Measurements from ENCODE around the gene EVC2. TPM values are rescaled to one million over a fixed set of nuclear protein-coding genes. Genes with fewer than 3 reads are reported as not detected.

EVC2 gene
- total and polyA plus RNA-seq, 10 of the 15 experiments (the other 5 are each of a cell fraction or from before 2014, with no cell fraction given), result 0.34 to 10.4 (median 5.6) TPM

- TF ChIP-seq, protein P1, sequence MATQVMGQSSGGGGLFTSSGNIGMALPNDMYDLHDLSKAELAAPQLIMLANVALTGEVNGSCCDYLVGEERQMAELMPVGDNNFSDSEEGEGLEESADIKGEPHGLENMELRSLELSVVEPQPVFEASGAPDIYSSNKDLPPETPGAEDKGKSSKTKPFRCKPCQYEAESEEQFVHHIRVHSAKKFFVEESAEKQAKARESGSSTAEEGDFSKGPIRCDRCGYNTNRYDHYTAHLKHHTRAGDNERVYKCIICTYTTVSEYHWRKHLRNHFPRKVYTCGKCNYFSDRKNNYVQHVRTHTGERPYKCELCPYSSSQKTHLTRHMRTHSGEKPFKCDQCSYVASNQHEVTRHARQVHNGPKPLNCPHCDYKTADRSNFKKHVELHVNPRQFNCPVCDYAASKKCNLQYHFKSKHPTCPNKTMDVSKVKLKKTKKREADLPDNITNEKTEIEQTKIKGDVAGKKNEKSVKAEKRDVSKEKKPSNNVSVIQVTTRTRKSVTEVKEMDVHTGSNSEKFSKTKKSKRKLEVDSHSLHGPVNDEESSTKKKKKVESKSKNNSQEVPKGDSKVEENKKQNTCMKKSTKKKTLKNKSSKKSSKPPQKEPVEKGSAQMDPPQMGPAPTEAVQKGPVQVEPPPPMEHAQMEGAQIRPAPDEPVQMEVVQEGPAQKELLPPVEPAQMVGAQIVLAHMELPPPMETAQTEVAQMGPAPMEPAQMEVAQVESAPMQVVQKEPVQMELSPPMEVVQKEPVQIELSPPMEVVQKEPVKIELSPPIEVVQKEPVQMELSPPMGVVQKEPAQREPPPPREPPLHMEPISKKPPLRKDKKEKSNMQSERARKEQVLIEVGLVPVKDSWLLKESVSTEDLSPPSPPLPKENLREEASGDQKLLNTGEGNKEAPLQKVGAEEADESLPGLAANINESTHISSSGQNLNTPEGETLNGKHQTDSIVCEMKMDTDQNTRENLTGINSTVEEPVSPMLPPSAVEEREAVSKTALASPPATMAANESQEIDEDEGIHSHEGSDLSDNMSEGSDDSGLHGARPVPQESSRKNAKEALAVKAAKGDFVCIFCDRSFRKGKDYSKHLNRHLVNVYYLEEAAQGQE (IDR thresholded peaks at IDR 0.05; ENCODE audit: low read depth, low read length), result no peak
- no peak for TF ChIP-seq LARP7 (IDR thresholded peaks at IDR 0.05)
- TF ChIP-seq POLR2AphosphoS5 (IDR thresholded peaks at IDR 0.05; ENCODE audit: low read length), result peak; percentile 59; the same call in 1 of the 2 replicates
- peak; percentile 70 to 78; a peak in 3 of 4 replicates for TF ChIP-seq IKZF2 (IDR thresholded peaks at IDR 0.05)
- TF ChIP-seq EP300 (IDR thresholded peaks at IDR 0.05; ENCODE audit: borderline replicate concordance in 1 of 2, control insufficient read depth in 1 of 2, low read depth in 2 of 2, low read length in 2 of 2), result peak in 1 of 2 experiments; percentile 46; a peak in 2 of 4 replicates
- no peak for TF ChIP-seq ZZZ3 (IDR thresholded peaks at IDR 0.05; ENCODE audit: control insufficient read depth, insufficient read length, low read depth)
- TF ChIP-seq ZNF687 (IDR thresholded peaks at IDR 0.05), result 0 out of 2 replicates have a peak, but pooled peaks have one; percentile 49
- TF ChIP-seq PAX5 (IDR thresholded peaks at IDR 0.05; ENCODE audit: borderline replicate concordance, low read depth, low read length), result peak; percentile 45; the same call in 1 of the 2 replicates
- no peak for TF ChIP-seq KDM1A (IDR thresholded peaks at IDR 0.05; ENCODE audit: borderline replicate concordance)
- peak; percentile 95 for TF ChIP-seq EED (IDR thresholded peaks at IDR 0.05; ENCODE audit: low read depth)
- no peak for TF ChIP-seq PML (IDR thresholded peaks at IDR 0.05; ENCODE audit: low read length)
- no peak for TF ChIP-seq E2F8 (IDR thresholded peaks at IDR 0.05; ENCODE audit: low read depth, partially characterized antibody)
- TF ChIP-seq ZBTB33 (IDR thresholded peaks at IDR 0.05), result no peak
- TF ChIP-seq HCFC1 (IDR thresholded peaks at IDR 0.05; ENCODE audit: low read length), result no peak
- TF ChIP-seq FOXM1 (IDR thresholded peaks at IDR 0.05; ENCODE audit: low read depth, low read length), result peak; percentile 87; the same call in 1 of the 2 replicates
- peak; percentile 95 for TF ChIP-seq BCL3 (IDR thresholded peaks at IDR 0.05; ENCODE audit: borderline replicate concordance, insufficient read depth, low read depth, low read length, poor library complexity, severe bottlenecking)
Observed at GRCh38 chr4:5712517-5712916, 4.2 kb upstream of the EVC2 start (continued).

Data from GM12878 (cell line).